Fibroblast of lung (primary cell): ENCODE data around the gene SERPINB3.

ENCODE experiments used
- EZH2 ChIP-seq: IDR thresholded peaks from 2 replicates; pipeline ENCODE4 v1.5.1; 2012; ENCODE audit warnings: low read length, control low read depth, mild to moderate bottlenecking; ENCODE audit errors: missing control alignments
- TF ChIP-seq, protein P1 (sequence below), 2 donors: IDR thresholded peaks in 1 of 2; conservative IDR thresholded peaks in 1 of 2; 1 replicate in 1 of 2; 2 replicates in 1 of 2; pipeline ENCODE4 v1.5.1; 2011 to 2012; ENCODE audit warnings: low read length in 2 of 2, control low read depth in 1 of 2, inconsistent platforms in 1 of 2, low read depth in 1 of 2, mild to moderate bottlenecking in 1 of 2

DNA sequence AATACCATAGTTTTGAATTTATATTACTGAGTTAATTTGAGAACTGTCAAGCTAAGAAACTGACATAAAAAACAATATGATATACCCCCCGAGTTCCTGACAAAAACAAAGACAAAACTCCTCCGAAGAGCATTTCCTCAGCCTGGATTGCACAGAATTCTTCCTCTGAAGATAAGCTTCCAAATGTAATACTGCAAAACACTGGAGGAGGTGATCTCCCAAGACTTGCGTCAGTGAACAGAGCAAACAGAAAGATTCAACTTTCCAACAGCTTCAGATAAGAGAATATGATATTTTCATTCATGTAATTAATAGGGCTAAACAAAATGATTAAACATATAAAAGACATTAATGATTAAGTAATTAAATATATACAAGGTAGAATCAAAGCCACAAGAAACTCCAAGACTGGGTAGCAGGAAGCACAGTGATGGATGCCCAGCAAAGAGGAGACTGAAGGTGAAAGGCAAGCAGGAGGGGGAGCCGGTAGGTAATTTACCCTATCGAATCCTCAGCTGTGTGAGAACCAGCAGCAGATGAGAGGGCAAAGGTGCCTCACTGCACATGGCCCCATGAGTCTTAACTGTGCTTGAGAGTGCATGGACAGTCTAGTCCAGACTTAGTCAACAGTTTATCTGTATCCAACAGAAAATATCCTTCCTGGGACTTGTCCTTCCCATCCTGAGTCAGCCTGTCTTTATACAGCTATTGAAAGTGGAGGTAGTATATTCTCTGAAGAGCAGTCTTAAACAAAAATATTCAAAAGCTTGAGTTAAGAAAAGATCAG lies 18.3 kb upstream of the SERPINB3 start:
- TF ChIP-seq, protein P1, sequence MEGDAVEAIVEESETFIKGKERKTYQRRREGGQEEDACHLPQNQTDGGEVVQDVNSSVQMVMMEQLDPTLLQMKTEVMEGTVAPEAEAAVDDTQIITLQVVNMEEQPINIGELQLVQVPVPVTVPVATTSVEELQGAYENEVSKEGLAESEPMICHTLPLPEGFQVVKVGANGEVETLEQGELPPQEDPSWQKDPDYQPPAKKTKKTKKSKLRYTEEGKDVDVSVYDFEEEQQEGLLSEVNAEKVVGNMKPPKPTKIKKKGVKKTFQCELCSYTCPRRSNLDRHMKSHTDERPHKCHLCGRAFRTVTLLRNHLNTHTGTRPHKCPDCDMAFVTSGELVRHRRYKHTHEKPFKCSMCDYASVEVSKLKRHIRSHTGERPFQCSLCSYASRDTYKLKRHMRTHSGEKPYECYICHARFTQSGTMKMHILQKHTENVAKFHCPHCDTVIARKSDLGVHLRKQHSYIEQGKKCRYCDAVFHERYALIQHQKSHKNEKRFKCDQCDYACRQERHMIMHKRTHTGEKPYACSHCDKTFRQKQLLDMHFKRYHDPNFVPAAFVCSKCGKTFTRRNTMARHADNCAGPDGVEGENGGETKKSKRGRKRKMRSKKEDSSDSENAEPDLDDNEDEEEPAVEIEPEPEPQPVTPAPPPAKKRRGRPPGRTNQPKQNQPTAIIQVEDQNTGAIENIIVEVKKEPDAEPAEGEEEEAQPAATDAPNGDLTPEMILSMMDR (conservative IDR thresholded peaks at IDR 0.05 in 1 of 2, IDR thresholded peaks at IDR 0.05 in 1 of 2; ENCODE audit: low read depth in 1 of 2, low read length in 2 of 2), result no peak
- no peak for TF ChIP-seq EZH2
